GM19395 (cell line): Measurements from ENCODE around the gene DOK7.

Experiments
- ATAC-seq: cut with Tn5 transposase; IDR thresholded peaks from one replicate; pipeline ENCODE4 v1.9.1; 2021; ENCODE audit warnings: mild to moderate bottlenecking, moderate library complexity; ENCODE audit not compliant: unreplicated experiment

The DOK7 gene

DNA sequence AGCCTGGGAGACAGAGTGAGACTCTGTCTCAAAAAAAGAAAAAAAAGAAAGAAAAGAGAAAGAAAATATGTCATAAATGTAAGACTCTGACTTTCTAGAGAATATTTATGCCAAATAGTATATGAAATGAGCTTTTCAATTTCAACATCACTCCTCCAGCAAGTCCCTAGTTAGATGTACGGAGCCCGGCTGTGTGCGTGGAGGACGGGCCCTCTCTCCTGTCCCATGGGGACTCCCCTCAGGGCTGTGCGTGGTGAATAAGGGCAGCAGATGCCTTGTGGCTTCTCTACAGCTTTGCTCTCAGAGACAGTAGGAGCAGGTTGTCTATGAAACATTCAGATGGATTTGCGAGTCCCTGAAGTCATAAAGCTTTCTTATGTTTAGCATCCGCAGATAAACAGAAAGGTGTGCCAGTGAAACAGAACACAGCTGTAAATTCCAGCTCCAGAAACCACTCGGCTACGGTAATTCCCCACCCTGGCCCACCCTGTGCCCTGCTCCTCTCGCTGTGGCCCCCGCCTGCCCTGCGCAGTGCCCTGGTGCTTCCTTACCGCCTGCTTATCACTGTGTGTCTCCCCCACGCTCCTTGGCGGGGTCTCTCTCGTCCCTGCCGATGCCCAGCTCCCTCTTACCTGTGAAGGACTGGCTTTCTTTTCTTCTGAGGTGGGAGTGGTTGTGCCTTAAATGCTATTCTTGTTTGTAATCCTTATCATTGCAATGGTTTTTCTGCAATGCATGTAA lies 35.2 kb upstream of the DOK7 start:
- no peak for ATAC-seq

- no peak for ATAC-seq
Observed at GRCh38 chr4:3429651-3430050, 33.5 kb upstream of the DOK7 start.

- no peak for ATAC-seq
Observed at GRCh38 chr4:3430524-3430923, 32.6 kb upstream of the DOK7 start.

GRCh38 chr4:3431446-3431993 lies 31.6 kb upstream of the DOK7 start:
- no peak for ATAC-seq

DNA sequence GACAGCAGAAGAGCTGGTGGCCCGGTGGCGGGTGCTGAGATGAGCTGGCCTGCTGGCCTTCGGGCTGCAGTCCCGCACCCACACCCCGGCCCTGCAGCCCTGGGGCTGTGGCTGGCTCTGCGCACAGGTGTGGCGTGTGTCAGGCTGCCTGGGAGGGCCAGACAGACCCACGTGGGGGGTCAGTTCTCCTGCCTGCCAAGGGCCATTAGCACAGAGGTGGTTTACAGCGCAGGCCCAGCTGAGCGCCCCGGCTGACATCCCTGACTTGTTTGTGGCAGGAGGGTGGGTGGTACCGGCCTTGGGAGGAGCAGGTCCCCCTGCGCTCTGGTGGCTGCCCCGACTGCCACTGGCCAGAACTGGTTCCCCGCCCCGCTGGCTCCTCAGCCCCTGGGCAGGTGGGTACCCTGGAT lies 30.7 kb upstream of the DOK7 start:
- ATAC-seq, result no peak

DNA sequence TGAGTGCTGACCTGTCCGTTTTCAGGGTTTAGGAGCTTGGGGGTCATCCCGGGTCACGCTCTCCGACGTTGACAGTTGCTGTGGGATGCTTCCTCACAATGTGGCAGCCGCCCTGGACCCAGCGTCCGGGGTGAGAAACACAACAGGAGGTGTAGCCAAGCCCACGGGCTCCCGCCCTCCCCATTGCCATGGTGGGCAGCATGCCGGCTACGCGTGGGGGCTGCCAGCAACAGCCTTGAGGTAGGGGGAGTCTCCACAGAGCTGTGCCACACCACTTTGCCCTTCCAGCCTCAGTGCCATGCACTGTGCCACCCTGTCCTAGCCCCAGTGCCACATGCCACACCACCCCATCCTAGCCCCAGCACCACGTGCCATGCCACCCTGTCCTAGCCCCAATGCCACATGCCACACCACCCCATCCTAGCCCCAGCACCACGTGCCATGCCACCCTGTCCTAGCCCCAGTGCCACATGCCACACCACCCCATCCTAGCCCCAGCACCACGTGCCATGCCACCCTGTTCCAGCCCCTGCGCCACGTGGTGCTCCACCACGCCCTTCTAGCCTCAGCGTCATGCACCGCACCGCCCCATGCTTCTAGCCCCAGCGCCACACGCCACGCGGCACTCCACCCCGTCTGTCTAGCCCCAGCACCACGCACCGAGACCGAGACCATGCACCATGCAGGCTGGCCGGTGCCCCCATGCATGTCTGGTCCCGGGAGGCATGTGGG lies 29.8 kb upstream of the DOK7 start:
- no peak for ATAC-seq

- no peak for ATAC-seq
Observed at GRCh38 chr4:3434881-3435685, 28.0 kb upstream of the DOK7 start.

DNA sequence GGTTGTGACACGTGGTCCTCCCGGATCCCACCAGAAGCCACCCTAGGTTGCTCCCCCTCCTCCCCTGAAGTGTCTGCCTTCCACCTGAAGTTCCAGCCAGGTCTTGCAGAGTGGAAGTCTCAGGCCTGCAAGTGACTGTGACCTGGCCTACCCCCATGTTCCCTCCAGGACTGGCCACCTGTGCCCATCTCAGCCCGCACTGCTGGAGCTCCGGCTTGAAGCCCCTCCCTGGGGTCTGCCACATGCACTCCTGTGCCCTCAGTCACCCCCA lies 27.5 kb upstream of the DOK7 start:
- ATAC-seq, result no peak

DNA sequence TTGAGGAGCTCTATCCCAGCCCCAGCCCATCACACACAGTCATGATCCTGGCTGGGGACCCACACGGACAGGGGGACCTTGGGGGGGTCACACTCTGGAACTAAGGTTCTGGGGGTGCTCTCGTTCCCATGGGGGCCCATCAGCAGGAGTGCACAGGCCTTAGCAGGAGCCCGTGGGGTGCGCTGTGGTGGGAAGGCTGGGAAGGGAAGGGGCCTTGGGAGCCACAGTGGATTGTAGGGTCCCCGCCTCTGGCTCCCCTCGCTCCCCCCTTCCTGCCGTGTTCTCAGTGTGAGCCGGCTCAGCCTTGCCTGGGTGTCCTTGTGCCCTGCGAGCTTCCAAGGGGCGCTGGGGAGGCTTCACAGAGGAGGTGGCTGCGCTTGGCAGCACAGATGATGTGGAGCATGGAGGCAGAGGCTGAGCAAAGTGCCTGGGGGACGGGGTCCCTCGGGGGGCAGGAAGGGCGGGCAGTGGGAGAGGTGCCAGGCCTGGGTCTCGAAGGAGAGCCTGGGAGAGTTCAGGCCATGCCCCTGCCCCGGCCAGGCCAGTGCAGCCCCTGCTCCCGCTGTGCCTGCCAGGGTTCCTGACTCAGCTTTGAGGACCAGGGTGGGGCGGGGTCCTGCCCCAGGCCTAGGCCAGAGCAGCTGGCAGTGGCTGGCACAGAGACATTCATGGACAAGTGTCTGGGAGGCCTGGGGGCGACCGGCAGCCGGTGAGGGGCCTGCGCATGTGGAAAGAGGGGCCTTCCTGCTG lies 26.9 kb upstream of the DOK7 start:
- ATAC-seq, result no peak

DNA sequence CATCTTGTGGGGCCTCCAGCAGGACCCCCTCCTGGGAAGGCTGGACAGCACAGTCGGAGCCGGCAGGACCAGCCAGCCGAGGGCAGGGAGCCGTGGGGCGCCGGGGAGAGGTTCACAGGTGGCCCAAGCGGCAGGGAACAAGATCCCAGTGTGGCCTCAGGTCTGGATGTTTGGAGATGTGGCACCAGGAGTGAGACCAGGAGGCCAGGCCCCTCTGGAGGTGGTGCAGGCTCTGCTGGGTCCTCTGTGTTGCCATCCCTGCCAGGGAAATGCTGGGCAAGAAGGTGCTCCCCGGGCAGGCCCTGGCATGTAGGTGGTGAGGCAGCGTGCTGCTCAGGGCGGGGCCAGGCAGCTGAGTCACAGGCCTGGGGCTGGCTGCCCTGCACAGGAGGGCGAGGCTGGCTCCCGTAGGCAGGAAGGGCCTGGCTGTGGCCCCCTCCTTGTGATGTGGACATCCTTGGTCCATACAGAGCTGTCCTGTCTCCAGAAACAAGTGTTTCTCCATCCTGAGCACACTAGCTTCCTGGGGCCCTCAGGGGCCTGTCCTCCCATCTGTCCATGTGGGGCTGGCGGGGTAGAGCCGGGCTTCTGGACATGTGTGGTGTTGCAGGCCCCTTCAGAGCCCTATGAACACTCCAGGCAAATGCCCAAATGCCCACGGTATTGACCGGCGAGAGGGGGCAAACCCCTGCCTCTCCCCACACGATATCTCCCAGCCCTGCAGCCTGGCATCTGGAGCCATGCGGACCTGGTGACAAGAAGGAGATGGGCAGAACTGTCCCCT lies 26.1 kb upstream of the DOK7 start:
- no peak for ATAC-seq

DNA sequence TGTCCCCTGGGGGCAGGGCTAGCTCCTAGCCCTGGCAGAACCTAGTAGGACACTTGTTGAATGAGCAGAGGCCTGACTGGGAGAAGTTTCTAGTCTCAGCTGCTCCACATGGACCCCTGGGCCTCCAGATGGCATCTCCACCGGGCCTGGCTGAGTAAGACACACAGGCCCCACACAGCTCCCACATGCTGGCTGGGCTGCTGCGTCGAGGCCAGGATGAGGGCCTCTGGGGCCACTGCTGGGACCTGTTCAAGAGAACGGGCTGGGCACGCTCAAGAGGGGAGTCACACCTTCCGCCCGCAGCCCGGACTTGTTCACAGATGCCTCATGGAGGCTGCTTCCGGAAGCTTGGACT lies 25.5 kb upstream of the DOK7 start:
- ATAC-seq, result no peak

GRCh38 chr4:3437998-3438846 lies 24.9 kb upstream of the DOK7 start:
- no peak for ATAC-seq

DNA sequence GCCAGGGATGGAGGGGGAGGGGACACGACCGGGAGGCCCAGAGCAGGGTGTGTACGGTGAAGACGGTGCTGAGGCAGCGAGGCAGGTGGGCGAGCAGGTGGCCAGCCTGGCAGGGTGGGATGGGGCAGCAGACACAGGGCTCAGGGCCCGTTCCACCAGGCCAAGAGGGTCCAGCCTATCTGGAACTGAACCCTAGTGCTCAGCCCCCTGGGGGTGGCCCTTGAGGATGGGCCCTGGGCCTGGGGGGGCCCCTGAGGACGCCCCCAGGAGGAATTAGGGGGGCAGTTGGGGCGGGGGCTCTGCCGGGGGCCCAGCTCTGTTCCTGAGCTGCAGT lies 24.3 kb upstream of the DOK7 start:
- no peak for ATAC-seq

GRCh38 chr4:3439391-3439790 lies 23.7 kb upstream of the DOK7 start:
- ATAC-seq, result no peak

GRCh38 chr4:3440011-3440410 lies 23.1 kb upstream of the DOK7 start:
- ATAC-seq, result no peak

DNA sequence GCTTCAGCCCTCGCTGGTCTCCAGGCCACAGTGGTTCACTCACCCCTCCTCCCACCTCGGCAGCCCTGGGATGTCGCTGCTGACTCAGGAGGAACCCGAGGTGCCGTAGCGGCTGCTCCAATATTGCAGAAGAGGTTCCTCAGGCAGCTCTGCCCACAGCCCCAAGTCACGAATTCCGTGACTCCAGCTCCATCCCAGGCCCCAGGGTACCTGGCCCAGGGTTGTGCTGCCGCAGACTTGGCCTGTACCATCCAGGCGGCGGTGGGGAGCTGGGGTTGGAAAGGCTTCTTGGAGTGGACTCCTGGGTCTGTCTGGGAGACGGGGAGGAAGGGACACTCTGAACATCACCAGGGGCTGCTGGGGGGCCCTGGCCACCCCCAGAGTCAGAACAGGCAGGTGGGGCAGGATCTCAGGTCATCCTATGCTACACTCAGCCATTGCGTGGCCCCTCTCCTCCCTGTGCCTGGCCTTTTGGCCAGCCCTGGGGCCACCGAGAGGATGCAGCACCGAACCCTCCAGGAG lies 22.1 kb upstream of the DOK7 start:
- no peak for ATAC-seq

DNA sequence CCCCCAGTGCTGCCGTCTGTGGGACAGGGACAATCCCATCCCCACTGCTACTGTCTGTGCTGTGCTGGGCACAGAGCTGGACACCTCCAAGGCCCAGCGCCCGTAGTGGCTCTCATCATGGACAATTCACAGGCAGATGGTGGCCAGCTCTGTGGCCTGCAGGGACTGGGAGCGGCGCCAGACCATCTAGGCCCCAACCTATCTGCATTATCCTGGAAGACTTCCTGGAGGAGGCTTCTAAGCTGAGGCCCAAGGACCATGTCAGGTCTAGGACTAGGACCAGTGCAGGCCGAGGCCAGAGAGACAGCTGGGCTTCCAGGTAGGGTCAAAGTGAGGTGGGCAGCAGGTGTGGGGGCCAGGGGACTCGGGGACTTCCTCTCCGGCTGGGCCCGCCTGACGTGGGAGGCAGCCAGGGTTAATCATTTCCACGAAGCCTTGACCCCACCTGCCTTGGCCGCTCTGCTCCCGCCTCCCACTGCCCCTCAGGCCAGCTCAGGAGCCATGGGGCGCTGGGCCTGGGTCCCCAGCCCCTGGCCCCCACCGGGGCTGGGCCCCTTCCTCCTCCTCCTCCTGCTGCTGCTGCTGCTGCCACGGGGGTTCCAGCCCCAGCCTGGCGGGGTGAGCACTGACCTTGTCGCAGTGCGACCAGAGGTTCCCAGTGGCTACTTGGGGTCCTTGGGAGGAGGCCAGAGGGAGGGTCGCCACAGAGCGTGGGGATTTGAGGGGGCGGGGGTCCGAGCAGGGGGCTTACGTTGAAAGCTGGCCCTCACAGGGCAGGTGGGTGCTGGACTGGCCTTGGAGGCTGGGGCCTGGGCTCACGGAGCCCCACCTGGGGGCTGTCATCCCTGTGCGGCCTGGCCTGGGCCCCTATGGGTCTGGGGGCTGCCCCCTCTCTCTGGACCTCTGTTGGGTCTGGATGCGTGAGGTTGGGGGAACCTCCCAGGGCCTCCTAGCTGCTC lies 21.3 kb upstream of the DOK7 start, which contains the start of gene HGFAC:
Gene HGFAC (plus strand): TSS at position 468 of the 959 bp plus-strand sequence. CDS start 34 bp downstream, at position 502.
- no peak for ATAC-seq

DNA sequence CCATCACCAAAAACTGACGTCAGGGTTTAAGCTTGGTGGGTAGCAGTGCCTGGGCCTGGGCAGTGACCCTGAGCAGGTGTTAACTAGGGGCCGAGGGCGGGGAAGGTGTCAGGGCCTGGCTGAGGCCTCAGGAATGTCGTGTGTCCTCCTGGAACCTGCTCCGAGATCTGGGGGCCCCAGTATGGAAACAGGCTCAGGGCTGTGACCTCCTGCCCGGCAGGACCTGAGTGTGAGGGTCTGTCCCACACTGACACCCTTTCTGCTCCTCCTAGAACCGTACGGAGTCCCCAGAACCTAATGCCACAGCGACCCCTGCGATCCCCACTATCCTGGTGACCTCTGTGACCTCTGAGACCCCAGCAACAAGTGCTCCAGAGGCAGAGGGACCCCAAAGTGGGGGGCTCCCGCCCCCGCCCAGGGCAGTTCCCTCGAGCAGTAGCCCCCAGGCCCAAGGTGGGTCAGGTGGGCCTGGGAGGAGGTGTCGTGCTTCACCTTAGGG lies 20.6 kb upstream of the DOK7 start:
- no peak for ATAC-seq
